ENCODE results near the gene ROR2. TPM values are rescaled to one million over a fixed set of nuclear protein-coding genes. Genes with fewer than 3 reads are reported as not detected.

ROR2 gene
- total and polyA plus RNA-seq, 3 experiments from 2014 or later: 2.0 TPM; not detected in 2

DNA sequence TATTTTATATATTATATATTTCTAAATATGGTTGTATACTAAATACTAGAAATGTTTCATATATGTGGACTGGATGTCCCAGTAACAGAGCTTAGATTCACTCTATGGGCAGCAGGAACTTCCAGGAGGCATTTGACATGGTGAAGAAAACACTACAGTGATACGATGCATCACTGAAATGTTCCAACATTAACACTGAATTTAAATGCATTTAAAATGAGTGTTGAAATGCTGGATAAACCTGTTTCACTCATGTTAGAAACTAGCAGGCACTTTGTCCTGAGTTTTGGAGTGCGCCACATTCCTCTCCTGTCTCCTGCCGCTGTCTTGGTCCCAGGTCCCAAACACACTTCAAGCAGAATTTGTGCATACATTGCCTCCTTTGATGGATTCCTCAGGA lies 288.6 kb downstream of the ROR2 start:
- peaks cover 4 to 21% of the 10 kb centered on the region in 2 donors for H3K27me3 Mint-ChIP-seq
- H3K4me1 Mint-ChIP-seq: no peaks in the 10 kb centered on the region
- no peak overlapping the region for H3K4me3 Mint-ChIP-seq
- no peaks in the 10 kb centered on the region for H3K36me3 Mint-ChIP-seq
- Histone ChIP-seq H3K9me3 (ENCODE audit: low read length) (no peaks in the 10 kb centered on the region), H3K4me1 (ENCODE audit: insufficient read depth, low read length) (no peaks in the 10 kb centered on the region), H3K27me3 (ENCODE audit: insufficient read depth, low read length, poor library complexity, severe bottlenecking) (no peaks in the 10 kb centered on the region), H3K27ac (ENCODE audit: low read depth, low read length) (no peak overlapping the region), H3K36me3 (ENCODE audit: insufficient read depth, low read length) (no peaks in the 10 kb centered on the region), H3K4me3 (ENCODE audit: low read length) (no peak overlapping the region)
- H3K27ac Mint-ChIP-seq: no peak overlapping the region
- ChIA-PET POLR2A (no interaction called here), CTCF (no interaction called here)
- DNase-seq: no peak
- H3K9me3 Mint-ChIP-seq: no peaks in the 10 kb centered on the region

GRCh38 chr9:91660521-91660920 lies 289.5 kb downstream of the ROR2 start:
- ChIA-PET CTCF (interaction anchor here (1.1 kb wide), 1 partner anchor 11 kb away, joined by 3 read pairs; no protein-coding TSS in a partner anchor), POLR2A (no interaction called here)
- H3K36me3 ChIP-seq (ENCODE audit: insufficient read depth, low read length): no peaks in the 10 kb centered on the region
- H3K4me1 Mint-ChIP-seq: no peaks in the 10 kb centered on the region
- no peaks in the 10 kb centered on the region for H3K36me3 Mint-ChIP-seq
- no peak overlapping the region for H3K27ac Mint-ChIP-seq
- DNase-seq: no peak
- H3K27me3 Mint-ChIP-seq: peaks cover 4 to 26% of the 10 kb centered on the region in 2 donors
- no peaks in the 10 kb centered on the region for H3K4me1 ChIP-seq (ENCODE audit: insufficient read depth, low read length)
- no peak overlapping the region for H3K4me3 ChIP-seq (ENCODE audit: low read length)
- H3K9me3 Mint-ChIP-seq: no peaks in the 10 kb centered on the region
- no peaks in the 10 kb centered on the region for H3K9me3 ChIP-seq (ENCODE audit: low read length)
- H3K27ac ChIP-seq (ENCODE audit: low read depth, low read length): no peak overlapping the region
- no peaks in the 10 kb centered on the region for H3K27me3 ChIP-seq (ENCODE audit: insufficient read depth, low read length, poor library complexity, severe bottlenecking)
- no peak overlapping the region for H3K4me3 Mint-ChIP-seq

DNA sequence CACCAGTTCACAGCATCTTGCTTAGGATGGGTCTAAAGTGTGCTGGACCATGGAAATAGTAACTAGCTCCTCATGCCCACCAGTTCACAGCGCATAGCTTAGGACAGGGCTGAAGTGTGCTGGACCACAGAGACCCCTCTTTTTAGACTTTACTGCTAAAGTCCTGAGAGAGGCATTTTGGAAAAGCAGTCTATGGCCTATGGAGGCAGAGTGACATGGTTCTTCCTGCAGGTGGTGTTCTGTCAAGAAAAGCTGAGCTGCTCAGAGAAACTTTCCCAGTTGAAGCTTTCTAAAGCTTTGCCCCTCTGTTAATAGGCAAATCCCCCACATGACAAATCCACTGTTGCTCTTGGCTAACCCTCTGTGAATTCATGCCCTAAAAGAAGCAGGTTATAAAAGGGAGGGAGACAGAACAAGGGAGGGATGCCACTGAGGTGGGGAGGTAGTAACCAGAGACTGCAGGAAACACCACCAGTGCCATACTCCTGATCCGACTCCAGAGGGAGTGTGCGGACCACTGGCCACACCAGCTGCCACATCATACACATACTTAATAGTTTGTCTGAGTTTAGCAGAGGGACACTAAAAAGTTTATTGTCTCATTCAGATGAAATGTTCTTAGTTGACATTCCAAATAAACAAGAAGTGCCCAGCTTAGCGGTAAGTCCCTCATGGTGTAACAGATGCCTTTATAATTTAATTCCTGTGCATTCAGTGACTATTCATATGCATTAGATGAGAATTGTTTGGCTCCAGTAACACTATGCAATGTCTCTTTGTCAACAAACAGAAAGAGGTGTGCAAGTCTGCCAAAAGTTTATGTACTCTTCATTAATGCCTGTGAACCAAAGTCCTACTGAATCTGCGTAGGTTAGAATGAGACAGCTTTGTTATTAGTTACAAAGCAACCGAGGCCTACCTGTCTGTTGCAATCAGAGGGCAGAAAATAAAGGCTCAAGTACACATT lies 290.2 kb downstream of the ROR2 start:
- Mint-ChIP-seq H3K9me3 (no peaks in the 10 kb centered on the region), H3K36me3 (no peaks in the 10 kb centered on the region), H3K4me1 (no peaks in the 10 kb centered on the region), H3K27ac (no peak overlapping the region), H3K27me3 (peaks cover 4 to 29% of the 10 kb centered on the region in 2 donors), H3K4me3 (no peak overlapping the region)
- ChIA-PET CTCF (interaction anchor here (1.1 kb wide), 1 partner anchor 12 kb away, joined by 3 read pairs; no protein-coding TSS in a partner anchor), POLR2A (no interaction called here)
- H3K4me1 ChIP-seq (ENCODE audit: insufficient read depth, low read length): no peaks in the 10 kb centered on the region
- no peak overlapping the region for H3K27ac ChIP-seq (ENCODE audit: low read depth, low read length)
- H3K36me3 ChIP-seq (ENCODE audit: insufficient read depth, low read length): no peaks in the 10 kb centered on the region
- H3K9me3 ChIP-seq (ENCODE audit: low read length): no peaks in the 10 kb centered on the region
- DNase-seq: no peak
- no peak overlapping the region for H3K4me3 ChIP-seq (ENCODE audit: low read length)
- no peaks in the 10 kb centered on the region for H3K27me3 ChIP-seq (ENCODE audit: insufficient read depth, low read length, poor library complexity, severe bottlenecking)

DNA sequence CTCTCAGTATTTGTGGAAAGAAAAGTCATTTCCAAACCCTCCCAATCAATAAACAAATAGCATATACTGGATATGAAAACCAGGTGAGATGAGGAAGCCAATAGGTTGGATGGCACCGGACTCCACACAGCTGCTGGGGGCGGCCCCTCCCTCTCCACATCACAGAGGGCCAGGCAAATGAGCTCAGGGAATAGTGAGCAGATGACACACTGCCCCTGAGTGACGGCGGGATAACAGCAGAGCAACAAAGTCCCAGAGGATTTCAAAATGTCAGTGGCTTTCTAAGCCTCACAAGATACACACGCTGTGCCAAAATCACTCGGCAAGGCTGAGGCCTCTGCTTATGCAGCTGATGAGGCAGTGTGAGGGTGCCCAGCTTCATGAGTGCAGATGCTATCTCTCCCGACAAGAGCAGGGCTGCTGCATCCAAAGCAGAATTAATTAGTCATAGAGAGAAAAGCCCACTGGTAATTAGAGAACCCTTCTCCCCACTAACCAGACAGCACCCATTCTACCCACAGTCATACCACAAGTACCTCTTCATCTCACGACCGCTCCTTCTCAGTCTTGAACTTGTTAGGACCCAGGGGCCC lies 291.4 kb downstream of the ROR2 start:
- no peak for DNase-seq
- CTCF ChIA-PET: no interaction called here
- Histone ChIP-seq H3K9me3 (ENCODE audit: low read length) (no peaks in the 10 kb centered on the region), H3K27me3 (ENCODE audit: insufficient read depth, low read length, poor library complexity, severe bottlenecking) (no peaks in the 10 kb centered on the region), H3K36me3 (ENCODE audit: insufficient read depth, low read length) (no peaks in the 10 kb centered on the region), H3K27ac (ENCODE audit: low read depth, low read length) (no peak overlapping the region), H3K4me1 (ENCODE audit: insufficient read depth, low read length) (no peaks in the 10 kb centered on the region), H3K4me3 (ENCODE audit: low read length) (no peak overlapping the region)
- no peaks in the 10 kb centered on the region for H3K4me1 Mint-ChIP-seq
- no peaks in the 10 kb centered on the region for H3K36me3 Mint-ChIP-seq
- H3K4me3 Mint-ChIP-seq: no peak overlapping the region
- peaks cover 4 to 27% of the 10 kb centered on the region in 2 donors for H3K27me3 Mint-ChIP-seq
- H3K9me3 Mint-ChIP-seq: no peaks in the 10 kb centered on the region
- POLR2A ChIA-PET: no interaction called here
- H3K27ac Mint-ChIP-seq: no peak overlapping the region

GRCh38 chr9:91657501-91657900 lies 292.5 kb downstream of the ROR2 start:
- Histone ChIP-seq H3K9me3 (ENCODE audit: low read length) (no peaks in the 10 kb centered on the region), H3K27ac (ENCODE audit: low read depth, low read length) (no peak overlapping the region), H3K4me1 (ENCODE audit: insufficient read depth, low read length) (no peaks in the 10 kb centered on the region), H3K4me3 (ENCODE audit: low read length) (no peak overlapping the region), H3K36me3 (ENCODE audit: insufficient read depth, low read length) (no peaks in the 10 kb centered on the region), H3K27me3 (ENCODE audit: insufficient read depth, low read length, poor library complexity, severe bottlenecking) (no peaks in the 10 kb centered on the region)
- Mint-ChIP-seq H3K36me3 (no peaks in the 10 kb centered on the region), H3K9me3 (no peaks in the 10 kb centered on the region), H3K4me1 (no peaks in the 10 kb centered on the region), H3K27me3 (peaks cover 3 to 17% of the 10 kb centered on the region in 2 donors), H3K4me3 (no peak overlapping the region), H3K27ac (no peak overlapping the region)
- no peak for DNase-seq
- POLR2A ChIA-PET: no interaction called here
- CTCF ChIA-PET: no interaction called here

GRCh38 chr9:91655658-91656057 lies 294.4 kb downstream of the ROR2 start:
- Mint-ChIP-seq H3K36me3 (no peaks in the 10 kb centered on the region), H3K27ac (no peak overlapping the region), H3K4me3 (no peak overlapping the region), H3K27me3 (peaks cover 2 to 18% of the 10 kb centered on the region in 2 donors), H3K4me1 (no peaks in the 10 kb centered on the region), H3K9me3 (no peaks in the 10 kb centered on the region)
- Histone ChIP-seq H3K27ac (ENCODE audit: low read depth, low read length) (no peak overlapping the region), H3K9me3 (ENCODE audit: low read length) (no peaks in the 10 kb centered on the region), H3K36me3 (ENCODE audit: insufficient read depth, low read length) (no peaks in the 10 kb centered on the region), H3K4me3 (ENCODE audit: low read length) (no peak overlapping the region), H3K4me1 (ENCODE audit: insufficient read depth, low read length) (no peaks in the 10 kb centered on the region), H3K27me3 (ENCODE audit: insufficient read depth, low read length, poor library complexity, severe bottlenecking) (no peaks in the 10 kb centered on the region)
- no peak for DNase-seq
- POLR2A ChIA-PET: no interaction called here
- CTCF ChIA-PET: no interaction called here

GRCh38 chr9:91655215-91655614 lies 294.8 kb downstream of the ROR2 start:
- Mint-ChIP-seq H3K9me3 (no peaks in the 10 kb centered on the region), H3K27ac (peak overlapping the region in 1 of 8 donors; percentile 8), H3K4me1 (no peaks in the 10 kb centered on the region), H3K36me3 (no peaks in the 10 kb centered on the region), H3K27me3 (peaks cover 2 to 18% of the 10 kb centered on the region in 2 donors), H3K4me3 (no peak overlapping the region)
- Histone ChIP-seq H3K4me3 (ENCODE audit: low read length) (no peak overlapping the region), H3K9me3 (ENCODE audit: low read length) (no peaks in the 10 kb centered on the region), H3K36me3 (ENCODE audit: insufficient read depth, low read length) (no peaks in the 10 kb centered on the region), H3K27ac (ENCODE audit: low read depth, low read length) (no peak overlapping the region), H3K27me3 (ENCODE audit: insufficient read depth, low read length, poor library complexity, severe bottlenecking) (no peaks in the 10 kb centered on the region), H3K4me1 (ENCODE audit: insufficient read depth, low read length) (no peaks in the 10 kb centered on the region)
- DNase-seq: no peak
- POLR2A ChIA-PET: no interaction called here
- CTCF ChIA-PET: no interaction called here

- Mint-ChIP-seq H3K27ac (no peak overlapping the region), H3K4me3 (no peak overlapping the region), H3K36me3 (no peaks in the 10 kb centered on the region), H3K27me3 (peaks cover 5 to 19% of the 10 kb centered on the region in 2 donors), H3K4me1 (no peaks in the 10 kb centered on the region), H3K9me3 (no peaks in the 10 kb centered on the region)
- Histone ChIP-seq H3K27me3 (ENCODE audit: insufficient read depth, low read length, poor library complexity, severe bottlenecking) (no peaks in the 10 kb centered on the region), H3K4me3 (ENCODE audit: low read length) (no peak overlapping the region), H3K27ac (ENCODE audit: low read depth, low read length) (no peak overlapping the region), H3K9me3 (ENCODE audit: low read length) (no peaks in the 10 kb centered on the region), H3K36me3 (ENCODE audit: insufficient read depth, low read length) (no peaks in the 10 kb centered on the region), H3K4me1 (ENCODE audit: insufficient read depth, low read length) (no peaks in the 10 kb centered on the region)
- no peak for DNase-seq
- POLR2A ChIA-PET: no interaction called here
- CTCF ChIA-PET: no interaction called here
These were observed 295.5 kb downstream of the ROR2 start for GRCh38 chr9:91654527-91654926.

All from CD8-positive, alpha-beta memory T cell (primary cell).